ENCODE results near the gene RNU6-1.

RNU6-1 gene

GRCh38 chr15:67831363-67831762, 8.5 kb downstream of the RNU6-1 start:
- Histone ChIP-seq H3K23ac (ENCODE audit: low read length) (no peak overlapping the region), H4K8ac (ENCODE audit: low read depth, low read length) (no peak overlapping the region), H3K79me2 (ENCODE audit: control insufficient read depth, insufficient read depth, low read length) (no peaks in the 10 kb centered on the region), H3K56ac (ENCODE audit: low read length) (no peak overlapping the region), H3K79me1 (ENCODE audit: low read length) (no peaks in the 10 kb centered on the region), H2BK120ac (ENCODE audit: low read depth, low read length) (no peak overlapping the region), H3K36me3 (ENCODE audit: control insufficient read depth, insufficient read depth, low read length) (no peaks in the 10 kb centered on the region), H3K18ac (ENCODE audit: low read length) (no peak overlapping the region), H3K4ac (ENCODE audit: low read depth, low read length) (no peak overlapping the region), H2AK5ac (ENCODE audit: low read length) (no peak overlapping the region), H2BK15ac (replicated peaks; ENCODE audit: low read depth) (no peak overlapping the region), H3K9ac (ENCODE audit: low read length) (no peak overlapping the region), H3K4me1 (ENCODE audit: control insufficient read depth, low read depth, low read length) (peaks cover 4% of the 10 kb centered on the region), H3K27ac (ENCODE audit: low read depth, low read length) (no peak overlapping the region), H3K4me3 (ENCODE audit: low read length) (no peak overlapping the region), H4K5ac (ENCODE audit: low read length) (no peak overlapping the region), H3K27me3 (ENCODE audit: insufficient read depth, low read length, poor library complexity) (peaks cover 84% of the 10 kb centered on the region), H2BK5ac (ENCODE audit: low read length) (no peak overlapping the region), H3K4me2 (ENCODE audit: low read length) (no peak overlapping the region)
- no peak for DNase-seq

GRCh38 chr15:67829647-67830504, 10.0 kb downstream of the RNU6-1 start:
- Histone ChIP-seq H3K4me3 (ENCODE audit: low read length) (no peak overlapping the region), H3K56ac (ENCODE audit: low read length) (no peak overlapping the region), H3K4me1 (ENCODE audit: control insufficient read depth, low read depth, low read length) (peaks cover 4% of the 10 kb centered on the region), H3K4ac (ENCODE audit: low read depth, low read length) (no peak overlapping the region), H3K23ac (ENCODE audit: low read length) (peak overlapping the region; percentile 24), H3K4me2 (ENCODE audit: low read length) (no peak overlapping the region), H3K9ac (ENCODE audit: low read length) (no peak overlapping the region), H2BK5ac (ENCODE audit: low read length) (no peak overlapping the region), H3K36me3 (ENCODE audit: control insufficient read depth, insufficient read depth, low read length) (no peaks in the 10 kb centered on the region), H2AK5ac (ENCODE audit: low read length) (no peak overlapping the region), H3K18ac (ENCODE audit: low read length) (no peak overlapping the region), H2BK15ac (replicated peaks; ENCODE audit: low read depth) (no peak overlapping the region), H3K27me3 (ENCODE audit: insufficient read depth, low read length, poor library complexity) (peaks cover 85% of the 10 kb centered on the region), H3K27ac (ENCODE audit: low read depth, low read length) (no peak overlapping the region), H4K5ac (ENCODE audit: low read length) (no peak overlapping the region), H4K8ac (ENCODE audit: low read depth, low read length) (no peak overlapping the region), H3K79me1 (ENCODE audit: low read length) (no peaks in the 10 kb centered on the region), H3K79me2 (ENCODE audit: control insufficient read depth, insufficient read depth, low read length) (no peaks in the 10 kb centered on the region), H2BK120ac (ENCODE audit: low read depth, low read length) (no peak overlapping the region)
- no CpG with 5 or more reads among the region's 68 CpGs for WGBS (ENCODE audit: extremely low coverage, insufficient coverage, low lambda C conversion rate)
- no peak for DNase-seq

- no peak overlapping the region for H2AK5ac ChIP-seq (ENCODE audit: low read length)
- H3K4me2 ChIP-seq (ENCODE audit: low read length): no peak overlapping the region
- no peak overlapping the region for H3K4ac ChIP-seq (ENCODE audit: low read depth, low read length)
- no peak overlapping the region for H4K5ac ChIP-seq (ENCODE audit: low read length)
- no peak for DNase-seq
- peaks cover 4% of the 10 kb centered on the region for H3K4me1 ChIP-seq (ENCODE audit: control insufficient read depth, low read depth, low read length)
- H2BK120ac ChIP-seq (ENCODE audit: low read depth, low read length): no peak overlapping the region
- no CpG with 5 or more reads among the region's 54 CpGs for WGBS (ENCODE audit: extremely low coverage, insufficient coverage, low lambda C conversion rate)
- no peak overlapping the region for H3K27ac ChIP-seq (ENCODE audit: low read depth, low read length)
- no peak overlapping the region for H3K18ac ChIP-seq (ENCODE audit: low read length)
- H4K8ac ChIP-seq (ENCODE audit: low read depth, low read length): no peak overlapping the region
- no peak overlapping the region for H2BK5ac ChIP-seq (ENCODE audit: low read length)
- no peak overlapping the region for H2BK15ac ChIP-seq (replicated peaks; ENCODE audit: low read depth)
- H3K9ac ChIP-seq (ENCODE audit: low read length): no peak overlapping the region
- H3K79me1 ChIP-seq (ENCODE audit: low read length): no peaks in the 10 kb centered on the region
- H3K4me3 ChIP-seq (ENCODE audit: low read length): no peak overlapping the region
- H3K27me3 ChIP-seq (ENCODE audit: insufficient read depth, low read length, poor library complexity): peaks cover 87% of the 10 kb centered on the region
- no peak overlapping the region for H3K56ac ChIP-seq (ENCODE audit: low read length)
- H3K36me3 ChIP-seq (ENCODE audit: control insufficient read depth, insufficient read depth, low read length): no peaks in the 10 kb centered on the region
- no peaks in the 10 kb centered on the region for H3K79me2 ChIP-seq (ENCODE audit: control insufficient read depth, insufficient read depth, low read length)
- peak overlapping the region; percentile 24 for H3K23ac ChIP-seq (ENCODE audit: low read length)
Measured at GRCh38 chr15:67828969-67829646, 10.7 kb downstream of the RNU6-1 start.

- Histone ChIP-seq H3K4me1 (ENCODE audit: control insufficient read depth, low read depth, low read length) (peaks cover 3% of the 10 kb centered on the region), H3K4ac (ENCODE audit: low read depth, low read length) (no peak overlapping the region), H4K8ac (ENCODE audit: low read depth, low read length) (no peak overlapping the region), H3K79me1 (ENCODE audit: low read length) (no peaks in the 10 kb centered on the region), H3K23ac (ENCODE audit: low read length) (no peak overlapping the region), H2AK5ac (ENCODE audit: low read length) (no peak overlapping the region), H3K36me3 (ENCODE audit: control insufficient read depth, insufficient read depth, low read length) (no peaks in the 10 kb centered on the region), H3K56ac (ENCODE audit: low read length) (no peak overlapping the region), H3K18ac (ENCODE audit: low read length) (no peak overlapping the region), H4K5ac (ENCODE audit: low read length) (no peak overlapping the region), H3K4me3 (ENCODE audit: low read length) (no peak overlapping the region), H3K9ac (ENCODE audit: low read length) (no peak overlapping the region), H3K27me3 (ENCODE audit: insufficient read depth, low read length, poor library complexity) (peaks cover 90% of the 10 kb centered on the region), H2BK5ac (ENCODE audit: low read length) (no peak overlapping the region), H3K27ac (ENCODE audit: low read depth, low read length) (no peak overlapping the region), H3K79me2 (ENCODE audit: control insufficient read depth, insufficient read depth, low read length) (no peaks in the 10 kb centered on the region), H3K4me2 (ENCODE audit: low read length) (no peak overlapping the region), H2BK15ac (replicated peaks; ENCODE audit: low read depth) (no peak overlapping the region), H2BK120ac (ENCODE audit: low read depth, low read length) (no peak overlapping the region)
- WGBS (ENCODE audit: extremely low coverage, insufficient coverage, low lambda C conversion rate): no CpG with 5 or more reads among the region's 40 CpGs
- no peak for DNase-seq
Measured at GRCh38 chr15:67828278-67828968, 11.4 kb downstream of the RNU6-1 start.

- Histone ChIP-seq H3K4ac (ENCODE audit: low read depth, low read length) (no peak overlapping the region), H4K8ac (ENCODE audit: low read depth, low read length) (no peak overlapping the region), H2AK5ac (ENCODE audit: low read length) (no peak overlapping the region), H3K79me1 (ENCODE audit: low read length) (no peaks in the 10 kb centered on the region), H3K4me1 (ENCODE audit: control insufficient read depth, low read depth, low read length) (no peaks in the 10 kb centered on the region), H3K4me3 (ENCODE audit: low read length) (no peak overlapping the region), H4K5ac (ENCODE audit: low read length) (no peak overlapping the region), H3K36me3 (ENCODE audit: control insufficient read depth, insufficient read depth, low read length) (no peaks in the 10 kb centered on the region), H3K18ac (ENCODE audit: low read length) (no peak overlapping the region), H3K56ac (ENCODE audit: low read length) (no peak overlapping the region), H3K4me2 (ENCODE audit: low read length) (no peak overlapping the region), H3K27me3 (ENCODE audit: insufficient read depth, low read length, poor library complexity) (peaks cover 91% of the 10 kb centered on the region), H2BK15ac (replicated peaks; ENCODE audit: low read depth) (no peak overlapping the region), H3K27ac (ENCODE audit: low read depth, low read length) (no peak overlapping the region), H2BK120ac (ENCODE audit: low read depth, low read length) (no peak overlapping the region), H2BK5ac (ENCODE audit: low read length) (no peak overlapping the region), H3K79me2 (ENCODE audit: control insufficient read depth, insufficient read depth, low read length) (no peaks in the 10 kb centered on the region), H3K23ac (ENCODE audit: low read length) (peak overlapping the region; percentile 86), H3K9ac (ENCODE audit: low read length) (no peak overlapping the region)
- no peak for DNase-seq
- no CpG with 5 or more reads among the region's 91 CpGs for whole genome bisulfite sequencing (ENCODE audit: extremely low coverage, insufficient coverage, low lambda C conversion rate)
Measured at GRCh38 chr15:67827562-67828277, 12.1 kb downstream of the RNU6-1 start.

All from mesendoderm (in vitro differentiated cells).